Glomerular visceral epithelial cell (primary cell): ENCODE data around the gene MTHFR.

ENCODE experiments used
- DNase-seq: peaks from one replicate; pipeline ENCODE4 v3.0.0-alpha.2; 2016; ENCODE audit errors: extremely low spot score

The MTHFR gene

DNA sequence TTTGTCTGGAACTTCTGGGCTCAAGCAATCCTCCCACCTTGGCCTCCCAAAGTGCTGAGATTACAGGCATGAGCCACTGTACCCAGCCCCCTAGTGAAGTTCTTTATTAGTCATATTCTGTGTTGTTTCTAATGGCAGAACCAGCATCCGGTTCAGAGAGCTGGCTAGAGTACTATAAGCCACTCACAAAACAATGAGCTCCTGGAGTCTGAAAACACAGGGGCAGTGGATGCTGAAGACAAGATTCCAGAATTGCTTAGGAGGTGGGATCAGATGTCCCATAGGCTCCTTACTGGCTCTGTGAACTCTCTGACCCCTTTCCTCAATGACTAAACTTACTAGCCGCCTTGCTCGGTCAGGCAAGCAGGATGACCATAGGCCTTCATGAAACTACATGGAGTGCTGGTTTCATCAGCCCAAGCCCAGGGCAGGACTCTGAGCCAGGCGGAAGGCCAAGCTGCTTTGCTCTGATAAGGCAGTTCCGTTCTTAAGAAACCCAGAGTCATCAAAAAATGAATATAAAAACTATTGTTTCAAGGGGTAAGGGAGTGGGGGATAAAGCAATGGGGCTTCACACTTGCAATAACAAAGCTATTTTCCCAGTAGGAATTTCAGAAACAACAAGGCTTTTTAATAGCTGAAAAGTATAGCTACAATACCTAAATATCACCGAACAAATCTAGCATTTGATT, 8.1 kb downstream of the MTHFR start:
- peak; percentile 77 for DNase-seq

DNA sequence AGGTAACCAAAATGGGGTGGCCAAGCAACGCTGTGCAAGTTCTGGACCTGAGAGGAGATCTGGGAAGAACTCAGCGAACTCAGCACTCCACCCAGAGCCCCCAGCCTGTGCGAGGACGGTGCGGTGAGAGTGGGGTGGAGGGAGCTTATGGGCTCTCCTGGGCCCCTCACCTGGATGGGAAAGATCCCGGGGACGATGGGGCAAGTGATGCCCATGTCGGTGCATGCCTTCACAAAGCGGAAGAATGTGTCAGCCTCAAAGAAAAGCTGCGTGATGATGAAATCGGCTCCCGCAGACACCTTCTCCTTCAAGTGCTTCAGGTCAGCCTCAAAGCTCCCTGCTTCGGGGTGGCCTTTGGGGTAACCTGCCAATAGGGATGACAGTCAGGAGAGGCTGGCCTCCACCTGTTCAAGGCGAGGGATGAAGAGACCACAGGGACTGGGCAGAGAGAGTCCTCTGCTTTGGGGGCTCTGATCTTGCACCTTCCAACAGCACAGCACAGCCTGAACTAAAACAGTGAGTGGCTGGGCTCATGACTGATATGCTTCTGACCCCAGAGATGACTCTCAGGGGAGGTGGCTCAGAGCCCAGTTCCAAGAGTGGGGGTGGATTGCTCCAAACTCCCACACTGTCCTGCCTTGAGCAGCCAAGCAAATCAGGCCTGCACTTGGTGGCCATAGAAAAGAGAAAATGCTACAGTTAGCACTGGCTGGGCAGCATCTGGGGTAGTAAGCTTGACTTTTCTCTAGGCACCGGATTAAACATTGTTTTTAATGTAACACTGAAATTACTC, 9.5 kb downstream of the MTHFR start:
- peak; percentile 89 for DNase-seq

DNA sequence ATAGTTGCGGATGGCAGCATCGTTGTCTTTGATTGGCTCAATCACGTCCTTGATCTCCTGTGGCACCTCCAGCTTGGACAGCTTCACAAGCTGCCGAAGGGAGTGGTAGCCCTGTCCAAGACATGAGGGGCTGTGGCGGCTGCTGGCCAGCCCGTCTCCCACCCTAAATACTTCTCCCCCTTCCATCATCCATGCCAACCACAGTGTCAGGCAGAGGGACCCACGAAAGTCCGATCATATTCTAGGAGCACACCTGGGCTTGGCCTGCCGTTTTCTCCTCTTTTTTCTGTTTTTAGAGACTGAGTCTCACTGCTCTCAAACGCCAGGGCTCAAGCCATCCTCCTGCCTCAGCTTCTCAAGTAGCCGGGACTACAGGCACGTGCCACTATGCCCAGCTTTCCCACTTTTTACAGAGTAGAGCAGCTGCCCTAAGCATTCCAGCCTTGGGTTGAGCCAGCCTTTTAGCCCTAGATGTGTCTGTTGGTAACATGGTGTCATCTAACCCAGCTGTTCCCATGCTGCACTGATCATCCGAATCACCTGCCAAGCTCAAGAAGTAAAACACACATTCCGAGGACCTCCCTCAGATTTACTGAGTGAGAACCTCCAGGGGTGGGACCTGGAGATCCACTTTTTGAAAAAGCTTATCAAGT, 10.4 kb downstream of the MTHFR start:
- no peak for DNase-seq

DNA sequence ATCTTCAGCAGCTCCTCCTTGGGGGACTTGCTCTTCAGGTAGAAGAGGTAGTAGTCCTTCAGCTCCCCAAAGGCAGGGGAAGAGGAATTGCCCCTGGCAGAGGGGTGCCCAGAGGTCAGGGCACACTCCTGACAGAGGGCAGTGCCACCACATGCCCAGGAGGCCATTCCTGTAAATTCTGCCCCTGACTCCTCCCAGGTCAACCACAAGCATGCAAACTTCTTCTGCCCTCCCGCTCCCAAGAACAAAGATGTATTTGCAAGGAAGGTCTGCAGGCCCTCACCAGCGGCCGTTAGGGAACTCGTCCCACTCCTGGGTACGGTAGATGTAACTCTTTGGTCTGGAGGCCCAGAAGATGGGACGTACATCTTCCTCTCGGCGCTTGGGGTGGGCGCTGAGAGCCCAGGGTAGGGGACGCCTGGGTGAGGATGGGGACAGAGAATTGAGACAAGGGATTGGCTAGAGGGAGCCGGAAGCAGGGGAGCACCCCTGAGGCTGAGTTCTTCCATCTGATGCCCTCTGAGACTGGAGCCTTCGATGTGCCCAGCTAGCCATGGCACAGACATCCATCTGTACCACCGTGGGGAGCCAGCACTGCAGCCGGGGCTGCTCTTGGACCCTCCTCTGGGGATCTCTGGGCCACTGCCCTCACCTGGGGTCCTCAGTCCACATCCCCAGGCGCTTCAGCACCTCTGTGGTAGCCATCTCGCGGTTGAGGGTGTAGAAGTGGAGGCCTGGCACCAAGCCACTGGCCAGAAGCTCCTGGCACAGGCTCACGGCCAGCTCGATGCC, 11.1 kb downstream of the MTHFR start:
- no peak for DNase-seq

DNA sequence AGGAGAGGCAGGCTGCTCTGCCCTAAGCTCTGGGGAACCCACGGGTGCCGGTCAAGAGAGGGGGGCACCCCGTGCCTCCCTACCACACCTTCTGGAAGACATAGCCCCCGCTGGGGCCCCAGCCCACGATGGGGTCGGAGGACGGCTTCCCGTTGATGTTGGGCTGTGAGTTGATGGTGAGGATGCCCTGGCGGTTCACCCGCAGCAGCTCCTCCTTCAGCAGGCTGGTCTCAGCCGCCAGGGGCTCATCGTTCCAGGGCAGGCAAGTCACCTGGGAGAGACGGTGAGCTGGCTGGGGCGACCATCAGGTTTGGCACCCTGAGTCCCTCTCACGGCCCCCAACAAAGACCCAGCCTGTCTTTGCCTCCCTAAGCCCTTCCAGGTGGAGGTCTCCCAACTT, 11.9 kb downstream of the MTHFR start:
- no peak for DNase-seq

DNA sequence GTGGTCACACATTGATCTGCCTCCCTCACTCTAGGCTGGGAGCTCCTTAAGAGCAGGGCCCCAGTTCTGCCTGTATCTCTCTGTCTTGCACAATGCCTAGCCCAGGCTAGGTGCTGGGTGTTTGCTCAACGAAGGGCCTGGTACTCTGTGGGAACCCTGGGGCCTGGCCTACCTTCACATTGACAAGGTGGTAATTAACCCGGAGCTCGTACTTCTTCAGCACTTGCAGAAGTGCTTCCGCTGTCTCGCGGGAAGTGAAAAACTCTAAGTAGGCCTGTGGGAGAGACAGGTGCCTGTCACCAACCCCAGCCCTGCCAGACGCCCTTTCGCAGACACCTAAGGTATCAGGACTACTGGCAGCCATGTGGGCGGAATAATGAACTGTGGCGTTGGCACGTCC, 13.7 kb downstream of the MTHFR start:
- DNase-seq, result no peak

DNA sequence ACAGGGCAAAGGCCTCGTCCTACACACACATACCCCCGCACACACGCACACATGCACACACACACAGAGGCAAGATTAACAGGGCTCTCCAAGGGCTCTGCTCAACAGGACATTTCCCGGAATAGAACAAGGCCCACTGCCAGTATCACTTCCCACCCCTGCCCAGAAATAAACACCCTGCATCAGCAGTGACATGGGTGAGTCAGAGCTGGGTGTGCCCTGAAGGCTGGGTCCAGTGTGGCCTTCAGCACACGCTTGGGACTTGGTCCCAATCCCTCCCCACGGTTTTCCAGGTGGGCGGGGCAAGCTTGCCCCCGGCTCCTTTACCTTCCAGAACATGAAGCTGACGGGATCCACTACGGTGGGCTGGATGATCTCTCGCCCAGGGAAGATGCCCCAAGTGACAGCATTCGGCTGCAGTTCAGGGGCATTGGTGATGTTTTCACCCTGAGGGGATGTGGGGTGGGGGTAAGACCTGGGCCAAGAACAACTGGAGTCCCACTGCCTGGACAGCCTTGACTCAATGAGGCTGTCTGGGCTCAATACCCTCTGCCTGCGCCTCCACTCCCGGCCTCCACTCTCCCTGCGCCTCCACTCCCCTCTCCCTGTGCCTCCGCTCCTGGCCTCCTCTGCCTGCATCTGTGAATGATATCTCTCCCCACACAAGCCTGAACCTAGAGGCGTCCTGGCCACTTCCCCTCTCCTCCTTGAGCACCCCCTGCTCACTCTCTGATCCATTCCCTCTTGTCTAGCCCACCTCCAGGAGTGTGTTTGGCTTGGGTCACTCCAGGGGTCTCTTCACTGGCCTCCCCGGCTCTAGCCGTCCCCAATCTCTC, 14.7 kb downstream of the MTHFR start:
- DNase-seq, result no peak

DNA sequence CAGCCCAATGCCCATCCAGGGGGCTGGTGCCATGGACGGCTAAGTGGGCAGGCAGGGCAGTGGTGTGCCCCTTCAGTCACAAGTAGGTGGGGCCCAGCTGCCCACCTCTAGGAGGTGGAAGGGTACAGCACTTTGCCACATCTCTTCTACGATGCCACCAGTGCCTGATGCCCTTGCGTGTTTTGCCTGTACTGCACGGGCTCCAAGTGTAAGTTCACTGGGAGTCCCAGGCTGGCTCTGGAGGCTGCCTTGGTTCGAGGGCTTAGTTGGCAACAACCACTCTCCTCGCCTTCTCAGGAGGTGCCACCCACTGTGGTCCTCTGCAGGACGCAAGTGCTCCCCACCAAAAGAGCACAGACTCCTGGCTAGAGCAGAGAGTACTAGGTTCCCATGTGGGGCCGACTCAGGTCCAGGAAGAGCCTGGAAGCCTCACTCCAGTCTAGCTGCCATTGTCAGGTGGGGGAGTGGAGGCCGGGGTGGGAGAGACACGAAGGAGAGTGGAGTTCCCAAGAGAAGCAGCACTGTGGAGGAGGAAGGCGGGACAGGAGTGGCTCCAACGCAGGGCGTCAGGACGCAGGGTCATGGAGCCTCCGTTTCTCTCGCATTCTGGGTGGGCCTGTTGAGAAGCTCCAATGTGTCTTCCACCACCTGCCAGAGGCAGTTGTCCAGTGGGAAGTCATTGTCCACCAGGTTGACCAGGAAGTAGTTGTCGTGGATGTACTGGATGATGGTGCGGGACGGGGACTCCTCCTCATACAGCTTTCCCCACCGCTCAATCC, 15.5 kb downstream of the MTHFR start:
- DNase-seq, result no peak

DNA sequence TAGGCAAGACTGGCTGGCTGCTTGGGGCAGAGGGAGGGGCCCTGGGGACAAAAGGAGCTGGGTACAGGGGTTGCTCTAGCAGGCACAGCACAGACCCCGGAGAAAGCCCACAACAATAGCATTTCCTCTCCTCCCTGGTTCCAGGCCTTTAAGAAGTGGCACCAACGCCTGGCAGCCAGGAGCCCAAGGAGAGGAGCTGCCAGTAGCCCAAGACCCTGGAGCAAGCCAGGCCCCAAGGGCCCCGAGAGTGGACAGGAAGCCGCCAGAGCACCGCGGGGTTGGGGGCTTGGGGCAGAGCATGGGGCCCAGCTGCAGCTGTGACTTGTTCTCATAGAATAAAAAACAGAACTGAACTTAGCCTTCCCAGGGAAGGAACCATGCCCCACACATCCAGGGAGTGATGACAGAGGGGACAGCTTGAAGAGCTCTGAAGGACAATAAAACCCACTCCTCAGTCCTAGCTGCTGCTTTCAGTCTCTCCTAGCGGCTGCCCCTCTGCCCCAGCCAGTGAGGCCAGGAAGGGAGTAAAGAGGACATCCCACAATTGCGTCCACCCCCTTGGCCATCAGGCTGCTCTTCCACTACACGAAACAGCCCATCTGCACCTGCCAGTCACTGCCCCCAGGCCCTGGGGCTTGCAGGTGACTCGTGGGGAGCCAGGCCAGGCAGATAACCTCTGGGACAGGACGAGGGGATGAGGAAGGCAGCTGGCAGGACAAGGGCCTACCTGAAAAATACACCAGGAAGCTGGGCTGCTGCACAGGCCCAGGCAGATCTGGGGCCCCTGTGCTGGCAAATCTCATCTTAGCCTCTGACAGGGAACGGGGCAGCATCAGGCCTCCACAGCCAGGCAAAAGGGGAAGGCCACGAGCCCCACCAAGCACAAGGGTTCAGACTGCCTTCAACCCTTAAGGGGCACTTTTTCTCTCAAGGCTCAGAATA, 16.4 kb downstream of the MTHFR start:
- no peak for DNase-seq

DNA sequence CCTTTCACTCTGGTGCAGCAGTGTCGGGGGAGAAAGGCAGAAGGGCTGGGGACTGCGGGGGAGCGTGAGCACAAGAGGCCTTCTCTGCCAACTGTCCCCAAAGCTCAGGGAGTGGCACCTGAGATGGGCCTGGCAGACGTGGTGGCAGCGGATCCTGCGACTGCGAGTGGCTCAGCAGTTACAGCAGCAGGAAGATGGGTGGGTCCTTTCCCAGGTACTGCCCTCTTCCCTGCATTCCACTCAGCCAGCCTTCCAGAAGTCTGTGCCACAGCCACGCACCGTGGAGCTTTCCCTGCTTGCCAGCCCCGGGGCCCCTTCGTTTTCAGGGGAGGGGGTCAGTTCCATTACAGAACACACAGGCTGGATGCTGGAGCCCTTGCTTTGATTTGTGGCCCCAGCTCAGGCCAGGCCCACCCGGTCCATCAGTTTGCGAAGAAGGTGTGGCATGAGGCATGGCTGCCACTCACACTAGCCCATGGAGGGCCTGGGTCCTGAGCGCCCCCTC, 17.2 kb downstream of the MTHFR start:
- no peak for DNase-seq

DNA sequence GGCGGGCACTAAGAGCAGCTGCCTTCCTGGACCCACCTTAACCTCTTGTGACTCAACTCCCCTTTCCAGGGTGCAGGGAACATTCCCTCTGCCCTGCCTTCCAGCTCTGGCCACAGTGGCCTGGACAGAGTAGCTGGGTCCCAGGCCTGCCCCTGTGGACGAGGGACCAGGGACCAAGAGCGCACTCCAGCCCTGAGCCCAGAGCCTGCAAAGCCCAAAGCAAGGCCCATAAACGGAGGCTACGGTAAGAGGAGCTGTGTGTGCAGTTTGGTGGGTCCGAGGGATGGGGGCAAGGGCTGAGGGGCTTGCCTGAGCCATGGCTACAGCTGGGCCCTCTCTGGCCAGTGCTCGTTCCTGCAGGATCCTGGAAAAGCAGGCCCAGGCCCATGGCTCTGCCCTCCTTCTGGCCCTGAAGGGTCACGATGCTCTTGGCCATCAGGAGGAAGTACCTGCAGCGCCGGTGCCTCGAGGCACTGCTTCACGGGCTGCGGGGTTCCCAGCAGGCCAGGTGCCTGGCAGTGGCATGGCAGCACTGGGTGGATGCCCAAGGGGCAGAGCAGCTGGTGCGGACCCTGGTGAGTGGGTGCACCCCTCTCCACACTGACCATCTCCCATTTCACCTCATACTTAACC, 17.8 kb downstream of the MTHFR start:
- no peak for DNase-seq

DNA sequence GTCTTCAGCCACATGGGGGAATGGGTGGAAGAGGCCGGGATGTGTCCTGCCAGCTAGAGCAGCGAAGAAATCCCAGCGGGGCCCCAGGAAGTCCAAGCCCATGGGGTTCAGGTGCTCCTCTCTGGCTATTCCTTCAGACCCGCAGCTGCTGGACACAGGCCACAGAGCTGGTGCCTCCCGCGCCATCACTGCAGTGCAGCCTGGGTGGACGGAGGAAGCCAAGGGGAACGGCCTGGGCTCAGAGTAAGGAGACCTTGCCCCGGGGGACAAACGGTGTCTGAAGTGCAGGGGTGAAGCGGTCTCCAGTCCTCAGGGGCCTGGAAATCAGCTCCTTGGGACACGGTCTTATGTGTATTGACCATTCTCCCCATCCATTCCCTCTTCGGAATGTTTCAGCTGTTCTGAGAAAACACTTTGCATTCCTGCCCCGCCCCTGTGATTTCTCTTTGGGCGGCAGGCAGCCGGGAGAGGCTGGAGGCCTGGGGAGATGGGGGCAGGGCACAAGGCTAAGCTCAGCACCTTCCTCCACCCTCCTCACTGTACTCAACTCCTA, 18.4 kb downstream of the MTHFR start:
- DNase-seq, result no peak

DNA sequence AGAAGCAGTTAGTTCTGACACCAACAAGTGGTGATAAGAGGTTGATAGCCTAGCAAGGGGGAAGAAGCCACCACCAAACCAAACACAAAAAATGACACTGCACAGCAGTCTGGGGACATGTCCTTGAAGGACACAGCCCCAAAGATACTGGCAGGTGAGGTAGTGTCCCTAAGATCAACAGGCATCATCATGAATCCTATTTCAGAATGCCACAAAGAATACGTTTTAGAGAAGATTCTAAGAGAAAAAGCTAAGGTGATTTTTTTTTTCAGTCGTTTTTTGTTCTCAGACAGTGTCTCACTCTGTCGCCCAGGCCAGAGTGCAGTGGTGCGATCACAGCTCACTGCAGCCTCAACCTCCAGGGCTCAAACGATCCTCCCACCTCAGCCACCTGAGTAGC, 19.6 kb downstream of the MTHFR start:
- DNase-seq, result no peak

DNA sequence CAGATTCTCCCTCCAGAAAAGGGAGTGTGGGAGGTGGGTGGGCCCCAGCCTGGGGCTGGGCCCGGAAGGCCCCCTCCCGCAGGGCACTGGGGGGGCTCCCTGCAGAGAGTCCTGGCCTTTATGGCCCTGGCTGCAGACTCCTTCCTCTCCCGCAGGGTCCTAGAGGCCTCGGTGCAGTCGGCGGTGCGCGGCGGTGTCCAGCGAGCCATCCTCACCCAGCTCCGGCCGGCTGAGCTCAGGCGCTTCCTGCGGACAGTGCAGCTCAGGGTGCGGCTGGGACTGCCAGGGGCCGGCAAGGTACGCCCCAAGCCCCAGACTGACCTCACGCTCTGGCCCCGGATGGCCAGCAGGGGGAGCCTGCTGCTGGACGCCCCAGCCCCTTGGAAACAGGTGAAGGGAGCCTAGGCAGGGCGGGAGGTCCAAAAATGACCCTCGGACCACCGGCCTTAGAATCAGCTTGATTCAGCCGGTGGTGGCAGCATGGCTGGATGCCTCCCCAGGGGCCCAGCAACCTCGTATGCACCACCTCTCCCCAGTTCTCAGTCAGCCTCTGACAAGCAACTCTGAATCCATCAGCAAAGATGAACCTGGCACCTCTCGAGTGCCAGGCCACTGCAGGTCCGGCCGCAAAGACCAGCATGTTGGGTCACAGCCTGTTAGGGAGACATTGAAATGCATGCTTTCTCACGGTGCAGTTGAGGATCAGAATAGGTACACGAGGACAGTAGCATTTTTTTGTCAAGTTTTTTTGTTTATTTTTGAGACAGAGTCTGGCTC, 20.6 kb downstream of the MTHFR start:
- peak; percentile 72 for DNase-seq

DNA sequence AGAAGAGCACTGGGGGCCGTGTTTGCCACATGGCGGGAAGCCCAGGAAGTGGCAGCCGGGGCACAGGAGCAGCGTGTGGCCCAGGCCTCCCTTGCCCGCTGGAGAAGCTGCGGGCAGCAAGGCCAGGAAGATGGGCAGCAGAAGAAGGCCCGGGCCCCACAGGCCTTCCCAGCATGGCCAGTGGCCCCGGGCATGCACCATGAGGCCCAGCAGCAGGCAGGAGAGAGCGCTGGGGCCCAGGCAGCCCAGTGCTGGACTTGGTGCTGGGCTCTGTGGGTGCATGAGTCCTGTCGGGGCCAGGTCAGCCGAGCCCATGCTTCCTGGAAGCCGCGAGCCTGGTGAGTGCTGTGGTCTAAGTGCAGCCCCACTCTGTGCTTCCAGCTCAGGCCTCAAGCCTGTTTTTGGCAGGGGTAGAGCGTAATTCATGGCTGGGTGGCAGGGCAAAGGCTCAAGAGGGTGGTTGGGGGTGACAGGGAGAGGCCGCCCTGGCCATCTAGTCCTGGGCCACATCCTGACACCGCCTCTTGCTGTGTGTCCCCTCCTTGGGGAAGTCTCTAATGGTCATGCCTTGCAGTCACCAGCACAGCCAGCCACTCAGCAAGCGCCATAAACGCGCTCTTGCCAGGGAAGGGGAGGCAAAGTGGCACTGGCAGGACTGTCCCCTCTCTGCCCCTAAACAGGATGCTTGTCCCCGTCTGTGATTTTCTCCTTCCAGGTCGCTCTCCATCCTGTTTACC, 21.3 kb downstream of the MTHFR start:
- DNase-seq, result no peak

DNA sequence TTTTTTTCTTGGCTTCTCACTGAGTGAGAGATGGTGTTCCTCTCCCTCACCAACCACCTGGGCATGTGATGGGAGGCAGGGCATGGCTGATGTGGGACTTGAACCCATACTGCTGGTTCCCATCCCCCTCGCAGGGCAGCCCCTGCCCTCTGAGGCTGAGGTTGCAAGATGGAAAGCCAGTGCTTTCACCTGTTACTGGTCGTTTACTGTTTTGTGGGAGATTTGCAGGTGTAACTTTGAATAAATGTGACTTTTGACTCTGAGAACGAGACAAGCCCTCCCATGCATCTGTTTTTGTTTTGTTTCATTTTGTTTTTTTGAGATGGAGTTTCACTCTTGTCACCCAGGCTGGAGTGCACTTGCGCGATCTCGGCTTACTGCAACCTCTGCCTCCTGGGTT, 22.2 kb downstream of the MTHFR start:
- no peak for DNase-seq
